NCI-H446 treated with DMSO at 0.1 percent for 48 hours (cell line): ENCODE measurements around the gene EGFLAM.

Source experiments
- DNase-seq: peaks from one replicate; lab custom pipeline; 2025; lab: John Stamatoyannopoulos, UW

The EGFLAM gene

DNA sequence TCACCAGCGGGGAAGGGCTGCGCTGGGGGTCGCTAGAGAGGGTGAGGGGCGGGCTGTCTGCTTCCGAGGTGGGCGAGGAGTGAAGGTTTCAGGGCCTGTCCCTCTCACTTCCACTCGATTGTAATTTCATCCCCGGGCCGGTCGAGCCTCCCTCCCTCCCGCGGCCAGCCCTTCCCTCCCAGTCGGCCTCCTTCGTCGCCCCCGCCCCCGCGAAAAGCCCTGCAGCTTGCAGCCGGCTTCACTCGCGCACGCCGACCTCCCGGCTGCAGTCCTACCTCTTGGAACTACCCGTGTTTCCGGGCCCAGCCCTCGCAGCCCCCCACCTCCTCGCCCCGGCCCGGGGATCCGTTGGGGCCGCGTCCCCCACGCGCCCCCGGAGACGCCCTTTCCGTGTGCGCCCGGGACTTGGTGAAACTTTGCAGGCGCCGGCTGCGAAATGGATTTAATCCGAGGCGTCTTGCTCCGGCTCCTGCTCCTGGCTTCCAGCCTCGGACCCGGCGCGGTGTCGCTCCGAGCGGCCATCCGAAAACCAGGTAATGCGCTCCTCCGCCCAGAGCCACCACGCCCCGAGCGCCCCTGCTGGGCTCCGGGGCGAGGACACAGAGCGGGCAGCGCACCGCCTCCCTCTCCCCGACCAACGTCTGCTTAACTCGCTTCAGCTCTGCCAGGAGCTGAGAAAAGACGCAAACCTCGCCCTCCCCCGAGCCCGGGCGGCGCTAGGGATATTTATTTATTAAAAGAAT lies at the start of gene EGFLAM:
Gene EGFLAM (plus strand): TSS at position 241 of the 743 bp plus-strand sequence. CDS start 196 bp downstream, at position 437.
- no peak for DNase-seq

GRCh38 chr5:38208782-38209378 lies 49.5 kb upstream of the EGFLAM start:
- DNase-seq = peak; percentile 12

DNA sequence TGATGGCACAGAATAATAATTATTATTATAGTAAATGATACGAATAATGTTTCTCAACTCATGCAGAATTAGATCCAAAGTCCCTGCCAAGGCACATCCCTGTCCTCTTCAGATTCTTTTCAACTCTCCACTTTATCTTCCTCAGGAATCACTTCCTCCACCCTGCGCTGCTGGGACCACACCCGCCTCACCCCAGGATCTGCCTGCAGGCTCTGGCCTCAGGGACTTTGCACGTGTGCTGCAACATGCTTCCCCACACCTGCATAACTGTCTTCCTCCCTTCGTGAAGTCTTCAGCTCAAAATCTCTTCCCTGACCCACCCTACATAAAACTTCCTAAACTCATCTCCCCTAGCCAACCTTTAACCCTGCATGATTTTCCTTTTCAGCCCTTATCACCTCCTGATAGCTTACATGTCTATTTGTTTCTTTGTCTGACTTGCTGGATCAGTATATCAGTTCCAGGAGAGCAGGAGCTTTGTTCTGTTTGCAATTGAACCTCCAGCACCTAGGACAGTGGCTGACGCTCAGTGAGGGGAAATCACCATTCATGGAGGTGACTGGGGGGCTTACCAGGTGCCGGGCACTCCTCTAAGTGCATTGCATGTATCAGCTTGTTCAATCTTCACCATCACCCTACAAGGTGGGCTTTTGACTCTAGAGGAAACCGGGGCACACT lies 47.5 kb upstream of the EGFLAM start:
- DNase-seq = no peak

DNA sequence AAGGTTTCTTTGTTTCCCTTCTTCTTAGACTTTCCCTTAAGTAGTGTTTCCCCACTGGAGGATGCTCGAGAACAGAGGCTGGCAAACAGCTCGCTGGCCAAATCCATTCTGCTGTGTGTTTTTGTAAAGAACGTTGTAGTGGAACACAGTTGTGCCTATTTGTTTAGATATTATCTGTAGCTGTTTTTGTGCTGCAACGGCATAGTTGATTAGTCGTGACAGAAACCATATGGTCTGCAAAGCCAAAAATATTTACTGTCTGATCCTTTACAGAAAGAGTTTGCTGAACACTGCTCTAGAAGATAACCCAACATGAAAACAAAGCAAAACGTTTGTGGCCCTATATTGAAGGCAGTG lies 47.0 kb upstream of the EGFLAM start:
- DNase-seq = no peak

DNA sequence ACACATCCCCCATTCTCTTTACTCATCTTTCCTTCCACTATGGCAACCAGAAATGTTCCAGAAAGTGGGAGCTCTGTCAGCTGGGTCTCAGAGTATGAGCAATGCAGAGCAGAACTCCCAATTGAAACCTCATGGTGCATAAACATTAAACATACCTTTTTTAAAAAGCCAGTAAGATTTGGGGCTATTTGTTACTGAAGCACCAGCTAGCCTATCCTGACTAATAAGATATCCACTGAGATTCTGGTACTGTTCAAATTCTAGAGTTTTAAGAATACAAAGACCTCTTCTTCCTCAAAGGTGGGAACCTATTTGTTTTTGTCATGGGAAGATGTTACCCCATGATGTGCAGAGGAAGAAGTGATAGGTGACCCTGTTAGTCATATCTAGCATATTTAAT lies 46.1 kb upstream of the EGFLAM start:
- DNase-seq = no peak

GRCh38 chr5:38226091-38226490 lies 32.3 kb upstream of the EGFLAM start:
- no peak for DNase-seq

DNA sequence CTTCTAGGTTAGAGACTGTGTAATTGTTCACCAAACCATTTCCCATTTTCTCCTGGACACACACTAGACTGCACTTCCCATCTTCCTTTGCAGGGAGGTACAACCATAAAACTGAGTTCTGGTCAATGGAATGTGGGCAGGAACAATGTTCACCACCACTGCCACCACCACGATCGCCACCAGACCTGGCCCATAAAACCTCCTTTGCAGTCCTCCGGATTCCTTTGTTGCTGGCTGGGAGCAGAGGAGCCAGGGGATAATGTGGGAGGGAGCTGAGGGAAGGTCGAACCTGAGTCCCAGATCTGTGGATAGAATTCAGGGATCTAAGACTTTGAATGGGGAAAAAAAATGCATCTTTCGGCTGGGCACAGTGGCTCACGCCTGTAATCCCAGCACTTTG lies 29.4 kb upstream of the EGFLAM start:
- DNase-seq = no peak

DNA sequence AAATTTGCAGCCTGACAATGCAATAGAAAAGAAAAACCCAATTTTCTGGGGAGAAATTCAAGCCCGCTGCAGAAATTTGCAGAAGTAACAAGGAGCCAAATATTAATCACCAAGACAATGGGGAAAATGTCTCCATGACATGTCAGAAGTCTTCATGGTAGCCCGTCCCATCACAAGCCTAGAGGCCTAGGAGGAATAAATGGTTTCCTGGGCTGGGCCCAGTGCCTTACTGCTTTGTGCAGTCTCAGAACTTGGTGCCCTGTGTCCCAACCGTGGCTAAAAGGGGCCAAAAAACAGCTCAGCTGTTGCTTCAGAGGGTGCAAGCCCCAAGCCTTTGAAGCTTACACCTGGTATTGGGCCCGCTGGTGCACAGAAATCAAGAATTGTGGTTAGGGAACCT lies 23.6 kb upstream of the EGFLAM start:
- DNase-seq = no peak

- no peak for DNase-seq
These were observed 20.7 kb upstream of the EGFLAM start for GRCh38 chr5:38237681-38238080.

- DNase-seq = no peak
These were observed 18.1 kb upstream of the EGFLAM start for GRCh38 chr5:38240212-38240611.

GRCh38 chr5:38241655-38242054 lies 16.7 kb upstream of the EGFLAM start:
- DNase-seq = no peak

- DNase-seq = no peak
These were observed 13.1 kb upstream of the EGFLAM start for GRCh38 chr5:38245307-38245706.

DNA sequence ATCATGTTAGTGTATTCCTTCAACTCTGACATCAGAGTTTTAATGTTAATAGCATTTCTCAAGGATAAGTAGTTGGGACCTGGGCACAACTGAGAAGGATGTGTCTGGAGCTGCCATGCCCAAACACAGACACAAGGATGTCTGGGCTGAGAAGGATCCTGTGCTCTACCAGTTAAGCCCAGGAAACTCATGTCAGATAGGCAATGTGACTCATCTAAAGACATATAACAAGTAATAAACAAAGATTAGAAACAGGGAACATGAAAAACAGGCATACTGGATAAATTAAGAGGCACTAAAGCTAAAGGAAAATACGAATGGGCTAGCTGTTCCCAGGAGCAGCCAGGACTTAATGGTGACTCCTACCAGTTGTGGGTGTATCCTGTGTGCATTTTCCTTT lies 9.1 kb upstream of the EGFLAM start:
- DNase-seq = no peak

GRCh38 chr5:38249812-38250211 lies 8.5 kb upstream of the EGFLAM start:
- no peak for DNase-seq

GRCh38 chr5:38250763-38251448 lies 7.5 kb upstream of the EGFLAM start:
- DNase-seq = no peak

- DNase-seq = no peak
These were observed 4.6 kb upstream of the EGFLAM start for GRCh38 chr5:38253759-38254158.

- DNase-seq = no peak
These were observed 884 bp upstream of the EGFLAM start for GRCh38 chr5:38257308-38258041.

GRCh38 chr5:38258042-38258318 lies 379 bp upstream of the EGFLAM start:
- DNase-seq = no peak

- no peak for DNase-seq
These were observed 876 bp downstream of the EGFLAM start for GRCh38 chr5:38259062-38259808.

GRCh38 chr5:38259809-38260160 lies 1.4 kb downstream of the EGFLAM start:
- DNase-seq = no peak

- no peak for DNase-seq
These were observed 5.6 kb downstream of the EGFLAM start for GRCh38 chr5:38263983-38264382.
